Measurements from ENCODE around the gene ADAMTS2.

ADAMTS2 gene

DNA sequence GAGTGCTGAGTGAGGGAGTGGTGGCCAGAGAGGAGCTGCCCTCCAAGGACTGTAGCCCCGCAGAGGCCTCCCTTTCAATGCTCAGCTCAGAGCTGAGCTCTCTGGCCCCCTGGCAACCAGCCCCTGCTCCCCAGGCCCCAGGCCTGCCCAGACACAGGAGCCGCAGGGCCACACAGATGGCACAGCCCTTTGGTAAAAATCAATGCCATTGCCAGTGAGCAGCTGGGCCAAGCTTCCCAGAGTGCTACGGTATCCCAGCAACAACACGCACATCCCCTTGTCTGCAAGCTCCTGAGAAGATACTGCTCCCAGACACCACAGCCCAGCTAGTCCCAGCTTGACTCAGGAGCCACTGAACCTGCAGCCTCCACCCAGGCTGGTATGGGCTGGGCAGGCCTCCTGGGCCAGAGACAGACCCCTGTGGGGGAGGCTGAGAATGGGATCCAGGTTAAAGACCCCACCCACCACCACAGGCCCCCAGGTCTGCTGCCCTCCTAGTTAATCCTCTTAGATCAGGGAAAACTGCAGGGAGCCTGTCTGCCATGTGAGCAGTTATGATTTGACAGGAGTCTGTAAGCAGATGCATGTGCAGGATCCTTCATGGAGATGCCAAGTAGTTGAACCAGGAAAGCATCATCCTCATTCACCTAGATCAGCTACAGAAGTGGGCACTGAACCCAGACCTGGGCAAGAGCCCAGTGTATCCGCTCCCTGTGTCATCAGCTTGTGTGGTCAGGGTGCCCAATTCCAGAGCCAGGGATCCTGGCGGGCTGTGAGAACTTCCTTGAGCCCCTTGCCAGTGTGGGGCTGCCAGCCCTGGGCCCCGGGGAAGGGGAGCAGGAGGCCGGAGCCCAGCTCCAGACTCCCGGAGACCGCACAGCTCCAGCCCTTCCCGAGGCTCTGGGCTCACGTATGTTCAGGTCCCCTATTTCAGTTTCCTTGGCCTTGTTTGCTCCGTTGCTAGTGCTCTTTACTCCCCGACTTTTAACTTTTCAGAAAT lies 26.7 kb upstream of the ADAMTS2 start:
- H3K4me1 ChIP-seq (ENCODE audit: control insufficient read depth in 2 of 2, insufficient read depth in 2 of 2, low read length in 2 of 2), result no peaks in the 10 kb centered on the region
- no peaks in the 10 kb centered on the region for H3K27me3 ChIP-seq (ENCODE audit: control insufficient read depth in 2 of 2, insufficient read depth in 2 of 2, low read length in 2 of 2)
- H3K27ac ChIP-seq (ENCODE audit: low read depth in 2 of 2, low read length in 2 of 2), result no peak overlapping the region
- H3K9ac ChIP-seq (ENCODE audit: low read depth in 1 of 2, low read length in 2 of 2), result no peak overlapping the region
- no peak overlapping the region for H3K4me3 ChIP-seq (ENCODE audit: low read length in 2 of 2)
- H3K36me3 ChIP-seq (ENCODE audit: control insufficient read depth in 2 of 2, insufficient read depth in 2 of 2, low read length in 2 of 2), result no peaks in the 10 kb centered on the region
- no peaks in the 10 kb centered on the region for H3K9me3 ChIP-seq (ENCODE audit: control insufficient read depth in 2 of 2, low read length in 2 of 2)

DNA sequence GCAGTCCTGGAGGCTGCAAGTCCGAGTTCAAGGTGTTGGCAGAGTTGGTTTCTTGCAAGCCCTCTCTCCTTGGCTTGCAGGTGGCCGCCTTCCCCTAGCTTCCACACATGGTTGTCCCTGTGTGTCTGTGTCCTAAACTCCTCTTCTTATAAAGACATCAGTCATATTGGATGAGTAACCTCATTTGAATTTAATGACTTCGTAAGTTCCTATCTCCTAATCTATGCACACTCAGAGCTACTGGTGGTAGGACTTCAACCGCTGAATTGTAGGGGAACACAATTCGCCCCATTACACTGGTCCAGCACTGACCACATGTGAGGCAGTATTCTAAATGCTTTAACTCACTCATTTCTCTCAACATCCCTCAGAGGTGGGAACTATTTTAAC lies 25.9 kb upstream of the ADAMTS2 start:
- no peak overlapping the region for H3K27ac ChIP-seq (ENCODE audit: low read depth in 2 of 2, low read length in 2 of 2)
- H3K4me3 ChIP-seq (ENCODE audit: low read length in 2 of 2), result no peak overlapping the region
- H3K36me3 ChIP-seq (ENCODE audit: control insufficient read depth in 2 of 2, insufficient read depth in 2 of 2, low read length in 2 of 2), result no peaks in the 10 kb centered on the region
- no peaks in the 10 kb centered on the region for H3K27me3 ChIP-seq (ENCODE audit: control insufficient read depth in 2 of 2, insufficient read depth in 2 of 2, low read length in 2 of 2)
- H3K9ac ChIP-seq (ENCODE audit: low read depth in 1 of 2, low read length in 2 of 2), result no peak overlapping the region
- H3K9me3 ChIP-seq (ENCODE audit: control insufficient read depth in 2 of 2, low read length in 2 of 2), result peaks cover 0 to under 1% of the 10 kb centered on the region in 2 donors
- H3K4me1 ChIP-seq (ENCODE audit: control insufficient read depth in 2 of 2, insufficient read depth in 2 of 2, low read length in 2 of 2), result no peaks in the 10 kb centered on the region

DNA sequence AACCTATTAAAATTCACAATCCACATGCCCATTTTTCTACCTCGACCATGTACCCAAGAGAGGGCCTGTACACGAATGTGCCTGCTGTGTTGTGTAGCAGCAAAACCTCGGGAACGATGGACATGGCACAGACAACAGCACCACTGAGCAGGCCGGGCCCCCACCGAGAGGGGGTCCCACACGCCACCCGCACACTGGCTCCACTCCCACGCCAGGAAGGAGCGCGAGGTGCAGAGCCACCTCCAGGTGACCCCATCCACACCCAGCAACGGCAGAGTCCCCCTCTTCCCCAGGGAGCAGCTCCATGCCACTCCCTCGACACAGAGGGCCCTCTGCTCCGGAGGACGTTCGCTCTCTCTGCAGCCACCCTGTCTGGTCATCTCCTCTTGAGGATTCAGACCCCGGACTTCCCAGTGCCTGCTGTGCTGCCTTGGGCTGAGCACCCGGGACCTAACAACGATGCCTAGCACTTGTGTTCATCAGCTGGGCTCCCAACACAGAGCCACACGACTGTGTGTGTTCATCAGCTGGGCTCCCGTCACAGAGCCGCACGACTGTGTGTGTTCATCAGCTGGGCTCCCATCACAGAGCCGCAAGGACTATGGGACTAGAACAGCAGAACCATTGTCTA lies 25.3 kb upstream of the ADAMTS2 start:
- no peaks in the 10 kb centered on the region for H3K36me3 ChIP-seq (ENCODE audit: control insufficient read depth in 2 of 2, insufficient read depth in 2 of 2, low read length in 2 of 2)
- no peak overlapping the region for H3K9ac ChIP-seq (ENCODE audit: low read depth in 1 of 2, low read length in 2 of 2)
- peaks cover 0 to 2% of the 10 kb centered on the region in 2 donors for H3K9me3 ChIP-seq (ENCODE audit: control insufficient read depth in 2 of 2, low read length in 2 of 2)
- no peak overlapping the region for H3K27ac ChIP-seq (ENCODE audit: low read depth in 2 of 2, low read length in 2 of 2)
- no peak overlapping the region for H3K4me3 ChIP-seq (ENCODE audit: low read length in 2 of 2)
- no peaks in the 10 kb centered on the region for H3K4me1 ChIP-seq (ENCODE audit: control insufficient read depth in 2 of 2, insufficient read depth in 2 of 2, low read length in 2 of 2)
- no peaks in the 10 kb centered on the region for H3K27me3 ChIP-seq (ENCODE audit: control insufficient read depth in 2 of 2, insufficient read depth in 2 of 2, low read length in 2 of 2)

- no peak overlapping the region for H3K4me3 ChIP-seq (ENCODE audit: low read length in 2 of 2)
- H3K4me1 ChIP-seq (ENCODE audit: control insufficient read depth in 2 of 2, insufficient read depth in 2 of 2, low read length in 2 of 2), result no peaks in the 10 kb centered on the region
- H3K9ac ChIP-seq (ENCODE audit: low read depth in 1 of 2, low read length in 2 of 2), result no peak overlapping the region
- peaks cover 0 to 2% of the 10 kb centered on the region in 2 donors for H3K9me3 ChIP-seq (ENCODE audit: control insufficient read depth in 2 of 2, low read length in 2 of 2)
- H3K36me3 ChIP-seq (ENCODE audit: control insufficient read depth in 2 of 2, insufficient read depth in 2 of 2, low read length in 2 of 2), result no peaks in the 10 kb centered on the region
- H3K27ac ChIP-seq (ENCODE audit: low read depth in 2 of 2, low read length in 2 of 2), result no peak overlapping the region
- no peaks in the 10 kb centered on the region for H3K27me3 ChIP-seq (ENCODE audit: control insufficient read depth in 2 of 2, insufficient read depth in 2 of 2, low read length in 2 of 2)
These were observed 24.2 kb upstream of the ADAMTS2 start for GRCh38 chr5:179369530-179369884.

DNA sequence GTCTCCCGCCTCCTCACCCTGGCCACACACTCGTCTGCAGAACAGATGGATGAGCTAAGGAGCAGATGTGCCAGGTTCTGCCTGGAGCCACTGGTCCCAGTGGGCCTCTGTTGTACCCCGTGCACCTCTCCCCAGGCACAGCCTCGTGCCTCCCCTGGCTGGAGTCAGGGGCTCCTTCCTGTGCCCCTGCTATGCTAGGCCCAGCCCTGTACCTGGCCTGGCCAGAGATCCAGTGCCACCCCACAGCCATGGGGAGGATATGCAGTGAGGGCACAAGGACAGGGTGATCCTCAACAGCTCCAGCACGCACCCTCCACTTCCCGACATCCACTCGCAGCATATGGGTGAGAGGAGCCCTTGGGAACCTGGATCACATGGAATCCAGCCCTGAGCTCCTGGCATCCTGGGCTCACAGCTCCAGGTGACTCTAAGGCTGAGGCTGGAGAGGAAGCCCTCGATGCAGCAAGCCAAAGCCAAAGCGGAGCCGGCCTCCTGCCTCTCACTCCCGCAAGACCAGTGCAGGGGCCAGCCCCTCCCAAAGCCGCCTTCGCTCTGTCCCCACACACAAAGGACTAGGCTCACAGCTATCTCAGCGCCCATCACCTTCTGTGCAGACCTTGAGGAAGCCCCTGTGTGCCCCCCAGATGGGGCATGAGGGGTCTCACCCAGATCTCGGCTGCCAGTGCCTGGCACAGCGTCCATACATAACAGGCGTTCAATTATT lies 23.7 kb upstream of the ADAMTS2 start:
- H3K27me3 ChIP-seq (ENCODE audit: control insufficient read depth in 2 of 2, insufficient read depth in 2 of 2, low read length in 2 of 2), result no peaks in the 10 kb centered on the region
- H3K9ac ChIP-seq (ENCODE audit: low read depth in 1 of 2, low read length in 2 of 2), result no peak overlapping the region
- H3K4me1 ChIP-seq (ENCODE audit: control insufficient read depth in 2 of 2, insufficient read depth in 2 of 2, low read length in 2 of 2), result no peaks in the 10 kb centered on the region

DNA sequence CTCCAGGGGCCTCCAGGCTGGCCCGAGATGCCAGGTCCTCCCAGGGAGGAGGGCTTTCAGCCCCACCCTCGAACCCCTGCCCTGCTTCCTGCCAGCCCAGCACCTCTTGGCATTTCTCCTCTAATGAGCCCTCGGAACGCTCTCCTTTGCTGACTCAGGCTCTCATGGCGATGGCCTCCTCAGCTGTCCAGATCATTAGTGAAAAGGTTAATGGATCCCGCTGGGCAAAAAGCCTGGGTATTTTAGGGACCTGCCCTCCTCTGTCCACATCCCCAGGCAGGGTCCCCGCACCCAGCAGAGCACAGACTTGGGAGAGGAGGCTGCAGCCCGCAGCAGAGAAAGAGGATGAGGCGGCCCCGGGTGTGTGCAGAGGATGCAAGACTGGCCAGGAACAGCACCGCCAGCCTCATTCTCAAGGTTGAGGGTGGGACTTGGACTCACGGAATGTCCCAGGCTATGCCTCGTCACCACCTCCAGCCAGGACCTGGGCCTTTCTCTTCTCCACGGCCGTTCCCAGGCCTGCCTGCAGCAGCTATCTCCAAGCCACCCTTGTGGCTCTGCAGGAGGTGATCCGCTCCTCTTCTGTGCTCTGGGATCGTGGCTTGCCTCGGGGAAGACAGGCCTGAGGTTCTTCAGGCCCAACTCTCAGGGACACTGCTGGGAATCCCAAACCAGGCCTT lies 23.0 kb upstream of the ADAMTS2 start:
- Histone ChIP-seq H3K36me3 (ENCODE audit: control insufficient read depth in 2 of 2, insufficient read depth in 2 of 2, low read length in 2 of 2) (no peaks in the 10 kb centered on the region), H3K9me3 (ENCODE audit: control insufficient read depth in 2 of 2, low read length in 2 of 2) (peaks cover 0 to 2% of the 10 kb centered on the region in 2 donors), H3K9ac (ENCODE audit: low read depth in 1 of 2, low read length in 2 of 2) (no peak overlapping the region), H3K27me3 (ENCODE audit: control insufficient read depth in 2 of 2, insufficient read depth in 2 of 2, low read length in 2 of 2) (no peaks in the 10 kb centered on the region), H3K4me1 (ENCODE audit: control insufficient read depth in 2 of 2, insufficient read depth in 2 of 2, low read length in 2 of 2) (no peaks in the 10 kb centered on the region), H3K4me3 (ENCODE audit: low read length in 2 of 2) (no peak overlapping the region), H3K27ac (ENCODE audit: low read depth in 2 of 2, low read length in 2 of 2) (no peak overlapping the region)

More for the DNA sequence above, 23.7 kb upstream of the ADAMTS2 start:
- H3K4me3 ChIP-seq (ENCODE audit: low read length in 2 of 2), result no peak overlapping the region
- no peaks in the 10 kb centered on the region for H3K36me3 ChIP-seq (ENCODE audit: control insufficient read depth in 2 of 2, insufficient read depth in 2 of 2, low read length in 2 of 2)
- H3K9me3 ChIP-seq (ENCODE audit: control insufficient read depth in 2 of 2, low read length in 2 of 2), result peaks cover 0 to 2% of the 10 kb centered on the region in 2 donors
- no peak overlapping the region for H3K27ac ChIP-seq (ENCODE audit: low read depth in 2 of 2, low read length in 2 of 2)

DNA sequence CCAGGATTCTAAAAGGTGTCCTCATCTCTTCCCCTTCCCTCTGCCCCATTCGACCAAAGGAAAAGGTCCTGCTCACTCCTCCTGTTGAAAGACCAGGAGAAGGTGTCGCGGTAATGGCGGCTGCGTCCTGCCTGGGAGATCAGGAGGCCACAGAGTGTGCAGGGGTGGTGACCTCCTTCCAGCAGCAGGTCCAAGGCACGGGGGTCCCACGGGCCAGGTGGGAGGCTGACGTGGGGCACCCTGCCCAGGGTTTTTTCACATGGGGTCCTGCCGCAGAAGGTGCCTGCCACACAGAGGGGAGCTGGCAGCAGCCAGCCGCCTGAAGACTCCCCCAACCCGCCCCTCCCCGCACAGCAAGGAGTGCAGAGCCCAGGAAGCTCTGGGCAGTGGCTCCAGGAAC lies 22.2 kb upstream of the ADAMTS2 start:
- Histone ChIP-seq H3K27ac (ENCODE audit: low read depth in 2 of 2, low read length in 2 of 2) (no peak overlapping the region), H3K9ac (ENCODE audit: low read depth in 1 of 2, low read length in 2 of 2) (no peak overlapping the region), H3K4me3 (ENCODE audit: low read length in 2 of 2) (no peak overlapping the region), H3K36me3 (ENCODE audit: control insufficient read depth in 2 of 2, insufficient read depth in 2 of 2, low read length in 2 of 2) (no peaks in the 10 kb centered on the region), H3K9me3 (ENCODE audit: control insufficient read depth in 2 of 2, low read length in 2 of 2) (peaks cover 0 to 2% of the 10 kb centered on the region in 2 donors), H3K4me1 (ENCODE audit: control insufficient read depth in 2 of 2, insufficient read depth in 2 of 2, low read length in 2 of 2) (no peaks in the 10 kb centered on the region), H3K27me3 (ENCODE audit: control insufficient read depth in 2 of 2, insufficient read depth in 2 of 2, low read length in 2 of 2) (no peaks in the 10 kb centered on the region)

DNA sequence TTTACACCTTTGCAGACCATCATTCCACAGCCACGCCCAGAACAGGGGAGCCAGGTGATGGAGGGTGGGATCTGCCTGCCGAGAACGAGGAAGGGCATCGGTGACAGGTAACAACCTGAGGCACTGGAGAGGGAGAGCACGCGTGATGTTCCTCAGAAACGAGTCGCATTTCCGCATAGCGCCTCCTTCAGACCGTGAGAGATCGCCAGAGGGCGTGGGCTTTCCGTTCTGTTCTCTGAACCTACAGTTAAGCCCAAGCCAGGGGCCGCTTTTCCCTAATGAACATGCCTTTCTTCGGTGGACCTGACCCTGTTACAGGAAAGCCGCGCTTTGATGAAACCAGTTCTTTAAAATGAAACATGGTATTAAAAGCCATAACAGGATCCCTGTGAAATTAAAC lies 17.1 kb upstream of the ADAMTS2 start:
- no peaks in the 10 kb centered on the region for H3K36me3 ChIP-seq (ENCODE audit: control insufficient read depth in 2 of 2, insufficient read depth in 2 of 2, low read length in 2 of 2)
- H3K27me3 ChIP-seq (ENCODE audit: control insufficient read depth in 2 of 2, insufficient read depth in 2 of 2, low read length in 2 of 2), result no peaks in the 10 kb centered on the region
- H3K4me3 ChIP-seq (ENCODE audit: low read length in 2 of 2), result no peak overlapping the region
- peaks cover 0 to 2% of the 10 kb centered on the region in 2 donors for H3K9me3 ChIP-seq (ENCODE audit: control insufficient read depth in 2 of 2, low read length in 2 of 2)
- H3K4me1 ChIP-seq (ENCODE audit: control insufficient read depth in 2 of 2, insufficient read depth in 2 of 2, low read length in 2 of 2), result no peaks in the 10 kb centered on the region
- H3K9ac ChIP-seq (ENCODE audit: low read depth in 1 of 2, low read length in 2 of 2), result no peak overlapping the region
- H3K27ac ChIP-seq (ENCODE audit: low read depth in 2 of 2, low read length in 2 of 2), result no peak overlapping the region

DNA sequence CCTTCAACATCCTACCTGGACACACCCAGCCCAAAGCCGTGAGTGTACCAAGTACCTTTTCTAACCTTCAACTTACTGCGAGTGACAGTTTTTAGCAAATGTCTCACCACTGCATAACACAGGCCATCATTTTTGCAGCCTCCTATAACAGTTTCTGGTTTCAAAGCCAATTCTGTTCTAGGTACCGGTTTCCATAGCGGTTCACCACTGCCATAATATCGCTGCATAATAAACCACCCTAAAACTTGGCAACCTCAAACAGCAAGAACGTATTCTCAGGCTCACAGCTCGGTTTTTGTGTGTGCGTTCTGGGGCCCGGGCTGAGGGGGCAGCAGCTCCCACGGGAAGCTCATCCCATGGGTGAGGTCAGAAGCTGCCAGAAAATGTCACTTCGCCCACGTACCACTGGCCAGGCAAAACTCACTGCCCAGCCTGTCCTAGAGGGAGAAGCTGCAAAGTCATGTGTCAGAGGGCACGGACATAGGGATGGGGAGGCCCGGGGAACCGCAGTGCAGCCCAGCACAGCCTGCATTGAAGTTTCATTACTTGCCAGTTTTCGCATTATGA lies 15.9 kb upstream of the ADAMTS2 start:
- H3K27ac ChIP-seq (ENCODE audit: low read depth in 2 of 2, low read length in 2 of 2), result no peak overlapping the region

More for the DNA sequence above, 15.9 kb upstream of the ADAMTS2 start:
- no peaks in the 10 kb centered on the region for H3K4me1 ChIP-seq (ENCODE audit: control insufficient read depth in 2 of 2, insufficient read depth in 2 of 2, low read length in 2 of 2)
- H3K36me3 ChIP-seq (ENCODE audit: control insufficient read depth in 2 of 2, insufficient read depth in 2 of 2, low read length in 2 of 2), result no peaks in the 10 kb centered on the region
- H3K9ac ChIP-seq (ENCODE audit: low read depth in 1 of 2, low read length in 2 of 2), result no peak overlapping the region
- H3K9me3 ChIP-seq (ENCODE audit: control insufficient read depth in 2 of 2, low read length in 2 of 2), result peaks cover 0 to 1% of the 10 kb centered on the region in 2 donors
- H3K4me3 ChIP-seq (ENCODE audit: low read length in 2 of 2), result no peak overlapping the region
- H3K27me3 ChIP-seq (ENCODE audit: control insufficient read depth in 2 of 2, insufficient read depth in 2 of 2, low read length in 2 of 2), result no peaks in the 10 kb centered on the region
